Stimulated activated CD8-positive, alpha-beta memory T cell treated with anti-CD3 and anti-CD28 coated beads, Interleukin-7, amount 100 ng/mL, for 1 hour (primary cell): Measurements from ENCODE around the gene LCE3B.

Experiments used
- DNase-seq, 2 donors: peaks; one replicate each; pipeline ENCODE4 v3.0.0-alpha.2; 2020; ENCODE audit warnings: low read depth in 2 of 2

The LCE3B gene

GRCh38 chr1:152658649-152659048, 45.0 kb downstream of the LCE3B start:
- DNase-seq = no peak

- DNase-seq = no peak
Measured at GRCh38 chr1:152663098-152663497, 49.5 kb downstream of the LCE3B start, which contains the start of gene LCE2D. LCE2D (plus strand) TSS chr1:152663380; CDS start chr1:152664106, 726 bp downstream.
